HCT116 (cell line): ENCODE results near the gene EPHB2.

Experiments used
- CEBPB ChIP-seq: IDR thresholded peaks from 2 replicates; pipeline ENCODE4 v1.6.1; 2012; ENCODE audit warnings: low read depth
- EGR1 ChIP-seq: IDR thresholded peaks from 2 replicates; pipeline ENCODE4 v1.6.1; 2012; ENCODE audit warnings: low read depth
- EZH2 ChIP-seq: fragments of 200-600 bp; sonication (generic); IDR thresholded peaks from 2 replicates; pipeline ENCODE4 v1.6.1; 2017; ENCODE audit warnings: antibody characterized with exemption, mixed run types
- JUND ChIP-seq: IDR thresholded peaks from 2 replicates; pipeline ENCODE4 v1.6.1; 2012
- POLR2A ChIP-seq: IDR thresholded peaks from 2 replicates; pipeline ENCODE4 v1.7.0; 2011; ENCODE audit warnings: borderline replicate concordance; ENCODE audit not compliant: insufficient read depth, insufficient read length; ENCODE audit errors: extremely low read depth
- POLR2AphosphoS5 ChIP-seq: IDR thresholded peaks from 2 replicates; pipeline ENCODE4 v1.6.1; 2011; ENCODE audit warnings: mild to moderate bottlenecking, low read depth, low read length, moderate library complexity
- SIN3A ChIP-seq: IDR thresholded peaks from 2 replicates; pipeline ENCODE4 v1.6.1; 2012; ENCODE audit warnings: low read depth
- ZNF274 ChIP-seq: fragments of 200-500 bp; sonication (Bioruptor generic); IDR thresholded peaks from 2 replicates; pipeline ENCODE4 v1.6.1; 2014; ENCODE audit warnings: mild to moderate bottlenecking, low read depth, low read length, inconsistent platforms
- TF ChIP-seq, protein P1 (sequence below), 3 experiments: fragments of 200-600 bp in 1 of 3; sonication (generic) in 1 of 3; IDR thresholded peaks in 2 of 3; conservative IDR thresholded peaks in 1 of 3; 2 replicates each; pipeline ENCODE4 v1.5.1; 2012 to 2017; ENCODE audit warnings: low read depth in 2 of 3, low read length in 2 of 3, antibody characterized with exemption in 1 of 3, borderline replicate concordance in 1 of 3, control low read depth in 1 of 3, mild to moderate bottlenecking in 1 of 3, mixed read lengths in 1 of 3, mixed run types in 1 of 3, moderate library complexity in 1 of 3; ENCODE audit not compliant: insufficient read depth in 1 of 3
- TF ChIP-seq, protein P2 (sequence below): IDR thresholded peaks from 2 replicates; pipeline ENCODE4 v1.6.1; 2012

DNA sequence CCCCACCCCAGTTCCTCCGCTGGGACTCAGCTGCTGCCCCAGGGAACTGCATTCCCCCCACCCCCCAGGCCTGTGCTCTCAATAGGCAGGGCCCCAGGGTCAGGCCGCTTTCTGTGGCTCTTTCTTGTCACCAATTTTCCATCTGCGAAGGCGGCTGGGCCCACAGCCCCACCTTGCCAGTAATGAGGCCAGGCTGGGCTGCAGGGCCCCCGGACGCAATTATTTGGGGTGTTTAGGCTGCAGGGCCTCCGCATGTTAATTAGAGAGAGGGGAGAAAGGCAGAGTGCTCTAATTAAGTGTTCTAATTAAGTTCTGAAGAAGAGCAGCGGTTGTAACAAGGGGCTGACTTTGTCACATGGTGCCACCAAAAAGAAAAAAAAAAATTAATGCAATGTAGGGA is 71.8 kb downstream of the EPHB2 start:
- TF ChIP-seq, protein P1, sequence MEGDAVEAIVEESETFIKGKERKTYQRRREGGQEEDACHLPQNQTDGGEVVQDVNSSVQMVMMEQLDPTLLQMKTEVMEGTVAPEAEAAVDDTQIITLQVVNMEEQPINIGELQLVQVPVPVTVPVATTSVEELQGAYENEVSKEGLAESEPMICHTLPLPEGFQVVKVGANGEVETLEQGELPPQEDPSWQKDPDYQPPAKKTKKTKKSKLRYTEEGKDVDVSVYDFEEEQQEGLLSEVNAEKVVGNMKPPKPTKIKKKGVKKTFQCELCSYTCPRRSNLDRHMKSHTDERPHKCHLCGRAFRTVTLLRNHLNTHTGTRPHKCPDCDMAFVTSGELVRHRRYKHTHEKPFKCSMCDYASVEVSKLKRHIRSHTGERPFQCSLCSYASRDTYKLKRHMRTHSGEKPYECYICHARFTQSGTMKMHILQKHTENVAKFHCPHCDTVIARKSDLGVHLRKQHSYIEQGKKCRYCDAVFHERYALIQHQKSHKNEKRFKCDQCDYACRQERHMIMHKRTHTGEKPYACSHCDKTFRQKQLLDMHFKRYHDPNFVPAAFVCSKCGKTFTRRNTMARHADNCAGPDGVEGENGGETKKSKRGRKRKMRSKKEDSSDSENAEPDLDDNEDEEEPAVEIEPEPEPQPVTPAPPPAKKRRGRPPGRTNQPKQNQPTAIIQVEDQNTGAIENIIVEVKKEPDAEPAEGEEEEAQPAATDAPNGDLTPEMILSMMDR (IDR thresholded peaks at IDR 0.05 in 2 of 3, conservative IDR thresholded peaks at IDR 0.05 in 1 of 3; ENCODE audit: borderline replicate concordance in 1 of 3, insufficient read depth in 1 of 3, low read depth in 2 of 3, low read length in 2 of 3), result no peak
- TF ChIP-seq POLR2AphosphoS5 (no peak), EGR1 (no peak), EZH2 (no peak), POLR2A (no peak), CEBPB (no peak), SIN3A (no peak), ZNF274 (no peak), JUND (no peak)
- TF ChIP-seq, protein P2, sequence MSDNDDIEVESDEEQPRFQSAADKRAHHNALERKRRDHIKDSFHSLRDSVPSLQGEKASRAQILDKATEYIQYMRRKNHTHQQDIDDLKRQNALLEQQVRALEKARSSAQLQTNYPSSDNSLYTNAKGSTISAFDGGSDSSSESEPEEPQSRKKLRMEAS, result no peak
